Vagina (tissue), 2 donors: ENCODE measurements around the gene KCNE4. TPM values are rescaled to one million over a fixed set of nuclear protein-coding genes. Genes with fewer than 3 reads are reported as not detected.

Source experiments
- DNase-seq, 2 donors: peaks; one replicate each; pipeline ENCODE4 v3.0.0-alpha.2; 2017; ENCODE audit errors: extremely low spot score in 2 of 2
- H3K27ac ChIP-seq: fragments of 200-600 bp; sonication (generic); one replicate; pipeline ENCODE4 v1.5.1; 2019
- H3K27me3 ChIP-seq: fragments of 200-600 bp; sonication (generic); one replicate; pipeline ENCODE4 v1.5.1; 2019
- H3K36me3 ChIP-seq, 2 donors: fragments of 200-600 bp; sonication (generic); one replicate each; pipeline ENCODE4 v1.5.1; 2017 to 2019
- H3K4me1 ChIP-seq: fragments of 200-600 bp; sonication (generic); one replicate; pipeline ENCODE4 v1.5.1; 2019
- H3K4me3 ChIP-seq, 2 donors: fragments of 200-600 bp; sonication (generic); 1 replicate in 1 of 2; 2 replicates in 1 of 2; pipeline ENCODE4 v1.5.1; 2016 to 2019
- H3K9me3 ChIP-seq: fragments of 200-600 bp; sonication (generic); one replicate; pipeline ENCODE4 v1.5.1; 2019
- CTCF ChIP-seq, 3 experiments: fragments of 450-650 bp in 2 of 3; fragments of 200-600 bp in 1 of 3; sonication (generic) in 1 of 3; IDR thresholded peaks; one replicate each; pipeline ENCODE4 v1.5.1; 2017 to 2019; ENCODE audit warnings: antibody characterized with exemption in 3 of 3, mild to moderate bottlenecking in 2 of 3, moderate library complexity in 2 of 3
- POLR2A ChIP-seq, 2 donors: fragments of 450-650 bp; IDR thresholded peaks; one replicate each; pipeline ENCODE4 v1.6.1; 2017; ENCODE audit warnings: antibody characterized with exemption in 2 of 2, mild to moderate bottlenecking in 2 of 2, moderate library complexity in 2 of 2
- POLR2AphosphoS5 ChIP-seq, 2 donors: sonication (generic); formaldehyde crosslinking; IDR thresholded peaks; one replicate each; pipeline ENCODE4 v1.9.0; 2017; ENCODE audit warnings: antibody characterized with exemption in 2 of 2, mild to moderate bottlenecking in 2 of 2, low read depth in 1 of 2; ENCODE audit not compliant: insufficient read depth in 1 of 2
- intact Hi-C: fragments of 100-400 bp; cut with DNase I; formaldehyde crosslinking; loops from one replicate; pipeline ENCODE4 v1.15.1; 2023
- total RNA-seq: library from RNA; depleted of rRNA; stranded (reverse); fragments of >200 nt; gene quantifications from one replicate; pipeline ENCODE4 v1.2.3, GENCODE V29; 2016

KCNE4 gene
- total RNA-seq, 1 donor from 2014 or later, result 4.9 TPM

- Histone ChIP-seq H3K9me3 (no peaks in the 10 kb centered on the region), H3K27ac (no peak overlapping the region), H3K27me3 (no peaks in the 10 kb centered on the region), H3K36me3 (no peaks in the 10 kb centered on the region), H3K4me1 (no peaks in the 10 kb centered on the region), H3K4me3 (no peak overlapping the region)
- TF ChIP-seq POLR2AphosphoS5 (IDR thresholded peaks at IDR 0.05; ENCODE audit: insufficient read depth in 1 of 2, low read depth in 1 of 2) (no peak), POLR2A (IDR thresholded peaks at IDR 0.05) (no peak), CTCF (IDR thresholded peaks at IDR 0.05) (no peak)
- intact Hi-C loops, result no loop called here
- DNase-seq, result no peak
Measured at GRCh38 chr2:223069988-223070387, 18.0 kb downstream of the KCNE4 start.

GRCh38 chr2:223071139-223071538, 19.1 kb downstream of the KCNE4 start:
- DNase-seq, result no peak
- no peaks in the 10 kb centered on the region for H3K4me1 ChIP-seq
- no peak overlapping the region for H3K4me3 ChIP-seq
- TF ChIP-seq CTCF (IDR thresholded peaks at IDR 0.05), result no peak
- no peak for TF ChIP-seq POLR2A (IDR thresholded peaks at IDR 0.05)
- TF ChIP-seq POLR2AphosphoS5 (IDR thresholded peaks at IDR 0.05; ENCODE audit: insufficient read depth in 1 of 2, low read depth in 1 of 2), result no peak
- H3K9me3 ChIP-seq, result no peaks in the 10 kb centered on the region
- intact Hi-C loops, result no loop called here
- H3K27me3 ChIP-seq, result no peaks in the 10 kb centered on the region
- H3K27ac ChIP-seq, result no peak overlapping the region
- H3K36me3 ChIP-seq, result no peaks in the 10 kb centered on the region

GRCh38 chr2:223072826-223073225, 20.8 kb downstream of the KCNE4 start:
- Histone ChIP-seq H3K27me3 (no peaks in the 10 kb centered on the region), H3K27ac (no peak overlapping the region), H3K4me1 (no peaks in the 10 kb centered on the region), H3K36me3 (no peaks in the 10 kb centered on the region), H3K9me3 (no peaks in the 10 kb centered on the region), H3K4me3 (no peak overlapping the region)
- no peak for DNase-seq
- TF ChIP-seq POLR2AphosphoS5 (IDR thresholded peaks at IDR 0.05; ENCODE audit: insufficient read depth in 1 of 2, low read depth in 1 of 2) (no peak), CTCF (IDR thresholded peaks at IDR 0.05) (no peak), POLR2A (IDR thresholded peaks at IDR 0.05) (no peak)
- intact Hi-C loops, result no loop called here

GRCh38 chr2:223075301-223076270, 23.6 kb downstream of the KCNE4 start:
- no peak overlapping the region for H3K27ac ChIP-seq
- H3K36me3 ChIP-seq, result no peaks in the 10 kb centered on the region
- H3K27me3 ChIP-seq, result no peaks in the 10 kb centered on the region
- no peaks in the 10 kb centered on the region for H3K4me1 ChIP-seq
- no peak for DNase-seq
- H3K9me3 ChIP-seq, result no peaks in the 10 kb centered on the region
- intact Hi-C loops, result no loop called here
- TF ChIP-seq CTCF (IDR thresholded peaks at IDR 0.05), result no peak
- TF ChIP-seq POLR2AphosphoS5 (IDR thresholded peaks at IDR 0.05; ENCODE audit: insufficient read depth in 1 of 2, low read depth in 1 of 2), result no peak
- no peak for TF ChIP-seq POLR2A (IDR thresholded peaks at IDR 0.05)
- H3K4me3 ChIP-seq, result no peak overlapping the region

GRCh38 chr2:223076573-223076972, 24.6 kb downstream of the KCNE4 start:
- no peak for DNase-seq
- Histone ChIP-seq H3K4me3 (no peak overlapping the region), H3K27me3 (no peaks in the 10 kb centered on the region), H3K4me1 (no peaks in the 10 kb centered on the region), H3K27ac (no peak overlapping the region), H3K9me3 (no peaks in the 10 kb centered on the region), H3K36me3 (no peaks in the 10 kb centered on the region)
- TF ChIP-seq CTCF (IDR thresholded peaks at IDR 0.05) (no peak), POLR2A (IDR thresholded peaks at IDR 0.05) (no peak), POLR2AphosphoS5 (IDR thresholded peaks at IDR 0.05; ENCODE audit: insufficient read depth in 1 of 2, low read depth in 1 of 2) (no peak)
- intact Hi-C loops, result no loop called here
